Measurements from ENCODE around the gene MEF2D.

The MEF2D gene

GRCh38 chr1:156500543-156500792 is at the start of gene MEF2D:
Gene MEF2D, minus strand, starts transcription at chr1:156500775. Its CDS starts 17,483 bp downstream, at chr1:156483292.
- no peak for DNase-seq (ENCODE audit: low read depth)

GRCh38 chr1:156550346-156550745 is 49.8 kb upstream of the MEF2D start:
- no peak for DNase-seq (ENCODE audit: low read depth)

GRCh38 chr1:156549831-156550230 is 49.3 kb upstream of the MEF2D start:
- DNase-seq (ENCODE audit: low read depth) = no peak

GRCh38 chr1:156549390-156549789 is 48.8 kb upstream of the MEF2D start:
- DNase-seq (ENCODE audit: low read depth) = no peak

- no peak for DNase-seq (ENCODE audit: low read depth)
Observed at GRCh38 chr1:156547982-156548381, 47.4 kb upstream of the MEF2D start.

- no peak for DNase-seq (ENCODE audit: low read depth)
Observed at GRCh38 chr1:156547434-156547833, 46.9 kb upstream of the MEF2D start.

GRCh38 chr1:156546267-156546666 is 45.7 kb upstream of the MEF2D start:
- no peak for DNase-seq (ENCODE audit: low read depth)

- DNase-seq (ENCODE audit: low read depth) = no peak
Observed at GRCh38 chr1:156544592-156545102, 44.1 kb upstream of the MEF2D start.

- no peak for DNase-seq (ENCODE audit: low read depth)
Observed at GRCh38 chr1:156543066-156543465, 42.5 kb upstream of the MEF2D start.

GRCh38 chr1:156540955-156541354 is 40.4 kb upstream of the MEF2D start:
- DNase-seq (ENCODE audit: low read depth) = no peak

- DNase-seq (ENCODE audit: low read depth) = no peak
Observed at GRCh38 chr1:156539818-156540355, 39.3 kb upstream of the MEF2D start.

GRCh38 chr1:156538711-156539440 is 38.3 kb upstream of the MEF2D start:
- no peak for DNase-seq (ENCODE audit: low read depth)

GRCh38 chr1:156537027-156537426 is 36.5 kb upstream of the MEF2D start:
- no peak for DNase-seq (ENCODE audit: low read depth)

GRCh38 chr1:156534424-156535060 is 34.0 kb upstream of the MEF2D start:
- DNase-seq (ENCODE audit: low read depth) = no peak

GRCh38 chr1:156533568-156534220 is 33.1 kb upstream of the MEF2D start:
- no peak for DNase-seq (ENCODE audit: low read depth)

GRCh38 chr1:156532374-156532773 is 31.8 kb upstream of the MEF2D start:
- DNase-seq (ENCODE audit: low read depth) = no peak

GRCh38 chr1:156530006-156530405 is 29.4 kb upstream of the MEF2D start:
- DNase-seq (ENCODE audit: low read depth) = no peak

GRCh38 chr1:156528875-156529425 is 28.4 kb upstream of the MEF2D start:
- DNase-seq (ENCODE audit: low read depth) = no peak

- DNase-seq (ENCODE audit: low read depth) = no peak
Observed at GRCh38 chr1:156528231-156528630, 27.7 kb upstream of the MEF2D start.

GRCh38 chr1:156527584-156527983 is 27.0 kb upstream of the MEF2D start:
- no peak for DNase-seq (ENCODE audit: low read depth)

- DNase-seq (ENCODE audit: low read depth) = no peak
Observed at GRCh38 chr1:156525856-156526489, 25.4 kb upstream of the MEF2D start.

GRCh38 chr1:156525071-156525501 is 24.5 kb upstream of the MEF2D start:
- DNase-seq (ENCODE audit: low read depth) = no peak

Data from stimulated activated CD8-positive, alpha-beta memory T cell treated with anti-CD3 and anti-CD28 coated beads, Interleukin-12 subunit alpha, Interleukin-12 subunit beta, amount 100 ng/mL, for 4 hours (primary cell).